ENCODE data around the gene ATXN1.
A peak's percentile ranks its signal among the peaks of the same experiment; 100 is the strongest.
"Not testable (repeated sequence)": the region's sequence is repeated elsewhere in the genome, so short reads cannot be mapped to it uniquely, and the experiment has no call there.

The ATXN1 gene

GRCh38 chr6:16760516-16761470 lies at the start of gene ATXN1:
ATXN1 (minus strand) TSS chr6:16761460.
- DNase-seq: peak; percentile 75

- no peak for DNase-seq
Measured at GRCh38 chr6:16810411-16810810, 49.2 kb upstream of the ATXN1 start.

GRCh38 chr6:16809753-16810358 lies 48.6 kb upstream of the ATXN1 start:
- DNase-seq: no peak

GRCh38 chr6:16807956-16808355 lies 46.7 kb upstream of the ATXN1 start:
- no peak for DNase-seq

- no peak for DNase-seq
Measured at GRCh38 chr6:16806363-16806762, 45.1 kb upstream of the ATXN1 start.

DNA sequence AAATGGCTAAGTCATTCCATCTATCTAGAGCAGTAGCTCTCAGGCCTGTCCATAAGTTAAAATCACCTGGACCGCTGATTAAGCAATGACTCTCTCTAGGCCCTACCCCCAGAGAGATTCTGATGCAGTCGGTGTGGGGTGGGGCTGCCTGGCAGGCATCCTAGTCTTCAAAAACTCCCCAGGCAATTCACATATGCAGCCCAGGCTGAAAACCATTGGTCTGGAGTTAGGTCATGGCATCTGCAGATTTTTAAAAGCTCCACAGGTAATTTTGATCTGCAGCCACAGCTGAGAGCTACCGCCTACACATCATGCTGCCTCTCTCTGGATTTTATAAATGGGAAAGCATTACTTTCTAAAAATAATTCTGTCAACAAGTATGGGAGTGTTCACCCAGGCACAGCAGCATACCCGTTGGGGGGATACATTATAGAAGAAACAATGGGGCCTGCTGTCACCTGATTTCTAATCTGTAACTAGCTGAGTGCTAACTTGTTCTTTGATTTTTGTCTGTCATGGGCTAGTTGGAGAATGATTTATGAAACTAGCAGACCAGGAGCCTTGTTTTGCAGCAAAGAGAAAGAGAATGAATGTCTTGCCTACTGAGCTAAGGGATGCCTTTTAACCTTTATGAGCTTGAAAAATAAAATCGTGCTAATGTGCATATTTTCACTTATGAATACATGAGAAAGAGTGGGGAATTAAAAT lies 44.1 kb upstream of the ATXN1 start:
- no peak for DNase-seq

DNA sequence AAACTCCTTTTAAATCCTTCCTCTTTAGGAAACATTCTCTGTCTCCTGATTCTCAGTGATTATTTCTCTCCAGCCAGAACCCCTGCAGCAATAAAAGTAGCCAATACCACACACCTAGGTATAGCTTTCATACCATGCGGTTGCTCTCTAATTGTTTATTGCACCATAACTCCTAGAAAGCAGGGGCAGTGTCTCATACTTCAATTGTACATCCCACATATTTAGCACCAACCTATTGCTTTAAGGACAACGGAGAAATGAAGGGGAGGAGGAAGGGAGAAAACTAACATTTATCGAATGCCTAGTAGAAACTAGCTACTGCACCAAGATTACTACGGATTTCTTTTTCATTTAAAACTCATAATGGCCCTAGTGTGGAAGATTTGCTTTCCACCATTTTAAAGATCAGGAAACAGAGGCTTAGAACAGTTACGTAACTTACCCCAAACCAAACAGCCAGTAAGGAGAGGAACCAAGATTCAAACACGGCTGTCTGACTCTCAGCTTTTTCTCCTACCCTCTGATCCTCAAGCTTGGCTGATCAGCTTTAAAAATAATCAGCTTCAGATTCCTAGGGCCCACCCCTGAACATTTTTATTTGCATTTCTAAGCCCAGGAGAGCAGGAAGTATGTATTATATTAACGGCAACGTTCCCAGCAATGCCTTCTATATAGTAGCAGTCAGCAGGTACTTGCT lies 43.4 kb upstream of the ATXN1 start:
- DNase-seq: no peak

- DNase-seq: no peak
Measured at GRCh38 chr6:16803294-16804200, 42.3 kb upstream of the ATXN1 start.

DNA sequence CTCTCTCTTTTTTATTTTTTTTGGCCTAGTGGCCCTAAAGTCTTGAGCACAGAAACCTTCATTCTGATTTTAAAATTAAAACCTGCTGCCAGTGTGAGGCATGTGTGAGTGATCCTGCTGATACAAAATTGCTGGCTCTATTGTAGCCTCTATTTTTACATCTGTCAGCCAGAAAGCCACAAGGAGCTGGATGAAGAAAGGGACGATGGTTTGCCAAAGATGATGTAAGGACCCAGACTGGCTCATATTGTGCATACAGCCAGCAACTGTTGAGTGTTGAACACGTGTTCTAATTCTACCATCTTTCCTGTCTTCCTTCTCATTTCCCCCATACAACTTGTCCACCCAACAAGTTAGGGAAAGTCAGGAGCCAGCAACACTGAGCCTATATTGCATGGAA lies 40.8 kb upstream of the ATXN1 start:
- DNase-seq: no peak

DNA sequence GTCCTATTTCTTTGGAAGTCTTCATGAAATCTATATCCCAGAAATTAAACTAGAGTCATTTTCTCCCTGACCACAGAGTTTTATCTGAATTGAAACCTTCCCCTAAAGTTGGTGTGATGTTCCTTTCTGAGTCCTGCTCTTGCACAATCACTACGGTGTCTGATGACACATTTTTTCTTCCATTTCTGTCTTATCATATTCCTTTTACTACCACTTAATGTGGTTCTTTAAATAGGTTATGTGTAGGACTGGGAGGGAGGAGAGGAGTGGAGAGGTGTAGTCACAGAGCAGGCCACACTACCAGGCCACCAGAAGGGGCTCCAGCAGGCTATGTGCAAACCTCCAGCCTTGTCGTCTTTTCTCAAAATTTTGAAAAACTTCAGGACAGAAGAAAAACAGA lies 39.7 kb upstream of the ATXN1 start:
- DNase-seq: no peak

GRCh38 chr6:16800341-16800740 lies 39.1 kb upstream of the ATXN1 start:
- DNase-seq: no peak

DNA sequence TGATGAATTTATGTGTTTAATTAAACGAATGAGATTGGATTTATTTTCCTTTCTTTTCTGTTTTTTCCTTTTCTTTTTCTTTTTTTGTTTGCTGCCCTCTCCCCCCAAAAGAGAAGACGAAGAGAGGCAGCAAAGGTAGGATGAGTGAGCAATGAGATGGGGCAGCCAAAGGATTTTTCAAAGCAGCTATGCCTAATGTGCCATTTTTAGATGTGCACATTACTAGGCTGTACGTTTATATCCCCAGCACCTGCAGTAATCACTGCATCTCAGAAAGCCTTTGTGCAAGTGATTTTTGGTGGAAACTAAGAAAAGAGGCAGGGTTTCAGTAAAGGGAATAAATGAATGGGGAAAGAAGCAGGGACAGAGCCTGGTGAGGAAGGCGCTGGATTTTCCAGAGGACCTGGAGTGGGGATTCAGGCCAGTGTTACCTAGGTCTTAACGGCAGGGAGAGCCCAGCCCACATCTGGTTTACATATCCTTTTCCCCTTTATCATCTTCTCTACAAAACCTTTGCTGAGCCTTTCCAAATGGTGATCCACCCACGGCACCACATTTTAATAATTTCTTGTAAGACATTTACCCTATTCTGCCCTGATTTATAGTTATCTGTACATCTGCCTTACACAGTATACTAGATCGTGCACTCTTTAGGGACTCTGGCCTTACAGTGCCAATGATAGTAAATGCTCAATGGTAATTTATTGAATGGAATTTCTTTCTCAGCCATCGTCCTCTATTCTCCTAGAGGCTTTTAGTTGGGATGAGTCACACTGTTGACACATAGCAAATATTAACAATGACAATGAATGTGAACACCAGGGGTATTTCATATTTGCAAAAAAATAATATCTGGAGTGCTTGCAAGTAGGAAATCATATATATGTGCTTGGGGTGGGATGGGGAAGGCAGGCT lies 38.3 kb upstream of the ATXN1 start:
- DNase-seq: no peak

DNA sequence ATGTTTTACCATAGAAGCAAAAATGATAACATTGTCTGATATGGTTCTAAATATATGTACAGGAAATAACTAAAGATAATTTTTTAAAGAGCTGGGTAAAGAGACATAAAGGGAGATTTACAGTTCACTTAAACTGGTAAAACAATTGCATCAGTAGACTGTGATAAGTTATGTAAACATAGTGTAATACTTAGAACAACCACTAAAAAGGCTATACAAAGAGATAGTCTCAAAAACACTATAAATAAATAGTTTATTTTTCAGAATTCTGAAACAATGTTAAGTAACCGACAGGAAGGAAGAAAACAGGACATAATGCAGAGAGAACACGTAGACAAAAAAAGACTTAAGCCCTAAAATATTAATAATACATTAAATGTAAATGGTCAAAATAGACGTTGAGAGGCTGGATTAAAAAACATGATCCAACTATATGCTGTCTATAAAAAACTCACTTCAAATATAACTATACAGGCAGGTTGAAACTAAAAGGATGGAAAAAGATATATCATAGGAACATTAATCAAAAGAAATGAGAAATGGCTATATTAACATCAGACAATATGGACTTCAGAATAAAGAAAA lies 32.7 kb upstream of the ATXN1 start:
- DNase-seq: no peak

DNA sequence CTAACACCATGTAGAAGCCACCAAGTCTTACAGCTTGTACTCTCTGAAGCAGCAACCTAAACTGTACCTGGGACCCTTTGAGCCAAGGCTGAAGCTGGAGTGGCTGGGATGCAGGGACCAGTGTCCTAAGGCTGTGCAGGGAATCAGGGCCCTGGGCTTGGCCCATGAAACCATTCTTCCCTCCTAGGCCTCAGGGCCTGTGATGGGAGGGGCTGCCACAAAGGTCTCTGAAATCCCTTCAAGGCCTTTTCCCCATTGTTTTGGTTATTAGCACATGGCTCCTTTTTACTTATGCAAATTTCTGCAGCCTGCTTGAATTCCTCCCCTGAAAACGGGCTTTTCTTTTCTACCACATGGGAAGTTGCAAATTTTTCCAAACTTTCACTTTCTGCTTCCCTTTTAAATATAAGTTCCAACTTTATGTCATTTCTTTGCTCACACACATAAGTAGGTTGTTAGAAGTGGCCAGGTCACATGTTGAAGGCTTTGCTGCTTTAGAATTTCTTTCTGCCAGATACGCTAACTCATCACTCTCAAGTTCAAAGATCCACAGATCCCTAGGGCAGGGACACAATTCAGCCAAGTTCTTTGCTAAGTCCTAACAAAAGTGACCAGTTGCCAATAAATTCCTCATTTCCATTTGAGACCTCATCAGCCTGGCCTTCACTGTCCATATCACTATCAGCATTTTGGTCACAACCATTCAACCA lies 28.2 kb upstream of the ATXN1 start:
- DNase-seq: no peak

DNA sequence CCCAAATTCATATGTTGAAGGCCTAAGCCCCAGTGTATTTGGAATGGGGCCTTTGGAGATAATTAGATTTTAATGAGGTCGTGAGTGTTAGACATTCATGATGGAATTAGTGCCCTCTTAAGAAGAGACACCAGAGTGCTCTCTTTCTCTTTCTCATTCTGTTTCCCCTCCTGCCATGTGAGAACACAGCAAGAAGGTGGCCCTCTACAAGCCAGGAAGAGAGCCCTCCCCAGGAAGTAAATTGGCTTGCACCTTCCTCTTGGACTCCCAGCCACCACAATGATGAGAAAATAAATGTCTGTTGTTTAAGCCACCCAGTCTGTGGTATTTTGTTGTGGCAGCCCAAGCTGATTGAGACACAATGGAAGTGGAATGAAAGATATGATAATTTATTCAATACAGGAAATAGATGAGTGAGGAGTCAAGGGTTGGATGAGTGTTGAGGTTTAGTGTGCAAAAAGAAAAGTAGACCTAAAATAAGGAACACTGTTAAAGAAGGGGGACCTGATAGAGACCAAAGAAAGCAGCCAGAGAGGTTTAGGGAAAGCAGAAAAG lies 25.9 kb upstream of the ATXN1 start:
- no peak for DNase-seq

DNA sequence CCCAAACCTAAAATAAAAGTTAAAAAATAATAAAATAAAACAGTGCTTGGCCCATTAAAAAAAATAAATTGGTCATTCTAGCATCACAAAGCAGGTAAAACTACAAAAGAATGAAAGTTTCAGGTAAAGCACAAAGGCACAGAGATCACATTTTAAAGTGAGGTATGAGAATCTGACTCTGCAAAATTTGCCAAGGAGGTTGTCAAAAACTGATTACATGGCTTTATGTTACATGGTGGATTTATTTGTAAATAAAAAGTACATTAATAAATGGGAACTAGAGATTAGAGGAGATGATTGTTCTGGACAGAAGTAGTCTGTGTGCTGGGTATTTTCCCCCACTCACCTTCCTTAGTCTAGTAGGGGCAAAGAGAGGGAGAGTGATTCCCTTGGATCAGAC lies 24.2 kb upstream of the ATXN1 start:
- DNase-seq: no peak

GRCh38 chr6:16784957-16785356 lies 23.7 kb upstream of the ATXN1 start:
- DNase-seq: not testable (repeated sequence)

- no peak for DNase-seq
Measured at GRCh38 chr6:16783952-16784565, 22.8 kb upstream of the ATXN1 start.

DNA sequence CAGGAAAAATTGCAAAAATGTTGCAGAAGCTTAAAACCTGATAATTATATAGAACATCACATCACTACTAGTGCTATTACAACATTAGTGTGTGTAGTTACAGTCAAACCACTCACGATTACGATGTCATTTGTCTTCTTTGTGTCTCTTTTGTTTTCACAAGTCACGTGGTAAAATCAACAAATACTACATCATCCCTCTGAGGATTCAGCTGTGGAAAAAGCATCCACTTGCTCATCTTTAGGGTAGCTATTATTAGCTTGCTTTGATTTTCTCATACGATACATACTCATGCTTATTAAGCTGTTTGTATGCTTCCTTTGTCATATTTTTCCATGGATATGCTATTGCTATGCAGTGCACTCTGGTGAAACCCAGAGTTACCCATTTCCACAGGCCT lies 22.2 kb upstream of the ATXN1 start:
- DNase-seq: no peak

Data from activated CD8-positive, alpha-beta memory T cell treated with anti-CD3 and anti-CD28 coated beads, Interleukin-2, amount 50 U/mL, for 48 hours (primary cell).